Heart right ventricle (tissue), 16 donors: ENCODE results near the gene IFNL1. TPM values are rescaled to one million over a fixed set of nuclear protein-coding genes. Genes with fewer than 3 reads are reported as not detected.

Experiments used
- ATAC-seq, 8 donors: fragments of 200-7000 bp; cut with Tn5 transposase; one replicate each; pipeline ENCODE4 v1.9.1; 2020; ENCODE audit warnings: mild to moderate bottlenecking in 8 of 8, moderate library complexity in 8 of 8, moderate number of reproducible peaks in 1 of 8
- DNase-seq, 2 donors: peaks; one replicate each; pipeline ENCODE4 v3.0.0-alpha.2; 2020
- H3K27ac ChIP-seq, 10 donors: fragments of 200-600 bp; sonication (generic) in 2 of 10; one replicate each; pipeline versions ENCODE4 v1.5.0 to v1.8.0; 2020 to 2022; ENCODE audit warnings: mild to moderate bottlenecking in 3 of 10
- H3K27me3 ChIP-seq, 7 donors: fragments of 200-600 bp; one replicate each; pipeline ENCODE4 v1.8.0; 2021 to 2022; ENCODE audit warnings: mild to moderate bottlenecking in 2 of 7
- H3K36me3 ChIP-seq, 9 donors: fragments of 200-600 bp; sonication (generic) in 1 of 9; one replicate each; pipeline versions ENCODE4 v1.5.0 to v1.8.0; 2020 to 2022; ENCODE audit warnings: mild to moderate bottlenecking in 2 of 9
- H3K4me1 ChIP-seq, 9 donors: fragments of 200-600 bp; sonication (generic) in 1 of 9; one replicate each; pipeline versions ENCODE4 v1.5.0 to v1.8.0; 2020 to 2022; ENCODE audit warnings: mild to moderate bottlenecking in 4 of 9
- H3K4me3 ChIP-seq, 10 donors: fragments of 200-600 bp; sonication (generic) in 2 of 10; one replicate each; pipeline versions ENCODE4 v1.5.0 to v1.8.0; 2020 to 2022; ENCODE audit warnings: mild to moderate bottlenecking in 7 of 10, moderate library complexity in 2 of 10
- H3K9me3 ChIP-seq, 11 donors: fragments of 200-600 bp in 10 of 11; sonication (generic) in 2 of 11; one replicate each; pipeline versions ENCODE4 v1.5.0 to v1.8.0; 2013 to 2022; ENCODE audit warnings: mild to moderate bottlenecking in 2 of 11, control low read depth in 1 of 11, moderate library complexity in 1 of 11
- WGBS, 2 donors: extraction: QIAGEN DNeasy Blood & Tissue Kit; methylation state at CpG; one replicate each; pipeline ENCODE4 v1.1.7; 2013; ENCODE audit warnings: inconsistent platforms in 1 of 2; 5-methylcytosine and 5-hydroxymethylcytosine counted together
- intact Hi-C, 10 donors: fragments of 100-400 bp; cut with DNase I; formaldehyde crosslinking; loops; one replicate each; pipeline versions ENCODE4 v1.11.1 to v1.14.2; 2022
- polyA plus RNA-seq, 2 donors: library from polyadenylated mRNA; stranded (reverse); fragments of 200-250 nt; gene quantifications; one replicate each; pipeline ENCODE4 v1.2.3, GENCODE V29; 2013
- total RNA-seq, 10 donors: library from RNA; stranded (reverse); fragmentation: NEBNext Ultra II Directional in 3 of 10; extraction: Animal tissue kit (Norgen Biotek cat#: 25700) in 3 of 10; gene quantifications; one replicate each; pipeline versions ENCODE4 v1.2.1 to v1.2.4, GENCODE V29; 2021 to 2023
- TF ChIP-seq, protein P1 (sequence below), 9 donors: fragments of 200-600 bp; sonication (generic) in 2 of 9; IDR thresholded peaks; one replicate each; pipeline versions ENCODE4 v1.5.0 to v1.8.0; 2021 to 2022; ENCODE audit warnings: antibody characterized with exemption in 9 of 9, mild to moderate bottlenecking in 5 of 9, moderate library complexity in 1 of 9
- donor health status: Arrhythmogenic right ventricular cardiomyopathy.
- donor health status: ischemic (EF 13 %, LVEDD 7.1; RV severe dilation, severe dysfunction).
- donor health status: healthy with polysubstance abuse.
- donor health status: DM: no; HTN: yes; CAD: no.
- donor health status: DM: no; HTN: no; CAD: no.
- donor health status: ischemic (EF 25% LVEDD 6.9; RV normal size, moderate dysfunction).
- donor health status: ischemic (EF 25% LVEDD 5.7; RV mildly dilated, moderate dysfunction).
- donor health status: healthy.
- donor health status: DM: yes; HTN: yes; CAD: no.
- donor health status: Ischemic cardiomyopathy.
- donor health status: ischemic (EF 35%, LVEDD 5.7; RV mildly dilated, moderate dysfunction).
- donor health status: nonischemic (EF 11% LVEDD 7.7; RV severe dilation, severe dysfunction).
- donor health status: DM: yes; HTN: yes; CAD: no.
- donor health status: PGD.
- donor health status: ischemic (EF 29% LVEDD 5.4; RV normal size, mild dysfunction).
- donor health status: nonischemic (EF 23%, LVEDD 6.1; RV moderate dilation, normal function).

IFNL1 gene
- total and polyA plus RNA-seq, 12 donors, result not detected

DNA sequence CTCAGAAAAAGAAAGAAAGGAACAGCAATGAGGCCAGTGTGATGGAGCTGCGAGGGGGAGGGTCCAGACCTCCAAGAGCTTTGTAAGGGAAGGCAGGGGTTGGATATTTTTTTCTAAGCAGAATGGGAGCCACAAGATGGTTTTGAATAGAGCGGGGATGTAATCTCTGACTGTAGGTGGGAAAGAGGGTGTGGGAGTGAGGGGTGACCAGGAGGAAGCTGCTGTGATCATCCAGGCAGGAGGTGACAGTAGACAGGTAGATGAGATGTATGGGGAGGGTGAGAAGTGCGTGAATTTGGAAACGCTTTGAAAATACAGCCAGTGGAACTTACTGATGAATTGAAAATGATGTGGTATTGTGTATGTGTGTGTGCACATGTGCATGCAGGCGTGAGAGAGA is 20.6 kb upstream of the IFNL1 start:
- DNase-seq, result no peak
- TF ChIP-seq, protein P1, sequence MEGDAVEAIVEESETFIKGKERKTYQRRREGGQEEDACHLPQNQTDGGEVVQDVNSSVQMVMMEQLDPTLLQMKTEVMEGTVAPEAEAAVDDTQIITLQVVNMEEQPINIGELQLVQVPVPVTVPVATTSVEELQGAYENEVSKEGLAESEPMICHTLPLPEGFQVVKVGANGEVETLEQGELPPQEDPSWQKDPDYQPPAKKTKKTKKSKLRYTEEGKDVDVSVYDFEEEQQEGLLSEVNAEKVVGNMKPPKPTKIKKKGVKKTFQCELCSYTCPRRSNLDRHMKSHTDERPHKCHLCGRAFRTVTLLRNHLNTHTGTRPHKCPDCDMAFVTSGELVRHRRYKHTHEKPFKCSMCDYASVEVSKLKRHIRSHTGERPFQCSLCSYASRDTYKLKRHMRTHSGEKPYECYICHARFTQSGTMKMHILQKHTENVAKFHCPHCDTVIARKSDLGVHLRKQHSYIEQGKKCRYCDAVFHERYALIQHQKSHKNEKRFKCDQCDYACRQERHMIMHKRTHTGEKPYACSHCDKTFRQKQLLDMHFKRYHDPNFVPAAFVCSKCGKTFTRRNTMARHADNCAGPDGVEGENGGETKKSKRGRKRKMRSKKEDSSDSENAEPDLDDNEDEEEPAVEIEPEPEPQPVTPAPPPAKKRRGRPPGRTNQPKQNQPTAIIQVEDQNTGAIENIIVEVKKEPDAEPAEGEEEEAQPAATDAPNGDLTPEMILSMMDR (IDR thresholded peaks at IDR 0.05), result no peak
- intact Hi-C loops, result no loop called here
- Histone ChIP-seq H3K9me3 (no peaks in the 10 kb centered on the region), H3K4me1 (no peaks in the 10 kb centered on the region), H3K36me3 (no peaks in the 10 kb centered on the region), H3K4me3 (no peak overlapping the region), H3K27me3 (peaks cover 0 to 59% (median 16%) of the 10 kb centered on the region in 7 donors), H3K27ac (no peak overlapping the region)
- no peak for ATAC-seq
- 80 to 82% methylated on average over 5 of the region's 5 CpGs for WGBS, 2 donors

GRCh38 chr19:39276740-39277139 is 19.5 kb upstream of the IFNL1 start:
- TF ChIP-seq, protein P1 (IDR thresholded peaks at IDR 0.05), result no peak
- Histone ChIP-seq H3K27ac (no peak overlapping the region), H3K9me3 (peaks cover 0 to 11% (median 0%) of the 10 kb centered on the region in 11 donors), H3K36me3 (no peaks in the 10 kb centered on the region), H3K27me3 (peaks cover 0 to 48% (median 14%) of the 10 kb centered on the region in 7 donors), H3K4me3 (no peak overlapping the region), H3K4me1 (no peaks in the 10 kb centered on the region)
- WGBS, 2 donors, result 89 to 93% methylated on average over 5 of the region's 5 CpGs
- ATAC-seq (no peak), DNase-seq (no peak)
- intact Hi-C loops, result no loop called here

DNA sequence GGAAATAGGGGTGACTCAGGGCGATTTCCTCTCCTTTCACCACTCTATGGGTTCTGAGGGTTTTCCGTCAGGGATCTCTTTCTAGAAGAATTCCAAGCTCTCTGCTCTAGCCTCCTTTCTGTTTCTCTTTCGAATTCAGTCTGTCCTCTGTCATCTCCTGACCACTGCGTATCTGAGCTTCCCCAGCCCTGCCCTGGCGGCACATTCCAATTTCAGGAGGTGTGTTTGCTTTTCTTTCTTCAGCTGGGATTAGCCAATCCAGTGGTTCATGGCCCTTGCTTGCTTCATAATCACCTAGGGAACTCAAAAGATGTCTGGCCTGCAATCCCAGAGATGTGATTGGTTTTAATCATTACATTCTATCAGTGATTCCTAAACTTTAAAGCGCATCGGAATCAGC is 18.6 kb upstream of the IFNL1 start:
- intact Hi-C loops, result no loop called here
- TF ChIP-seq, protein P1 (IDR thresholded peaks at IDR 0.05), result no peak
- Histone ChIP-seq H3K27me3 (peaks cover 0 to 48% (median 14%) of the 10 kb centered on the region in 7 donors), H3K36me3 (no peaks in the 10 kb centered on the region), H3K4me1 (no peaks in the 10 kb centered on the region), H3K9me3 (peaks cover 0 to 19% (median 4%) of the 10 kb centered on the region in 11 donors), H3K4me3 (no peak overlapping the region), H3K27ac (no peak overlapping the region)
- WGBS, 2 donors, result 51 to 57% methylated on average over 7 of the region's 7 CpGs
- ATAC-seq (no peak), DNase-seq (no peak)

GRCh38 chr19:39282021-39282420 is 14.2 kb upstream of the IFNL1 start:
- no peak overlapping the region for H3K27ac ChIP-seq
- H3K4me1 ChIP-seq, result no peaks in the 10 kb centered on the region
- ATAC-seq, result no peak
- H3K4me3 ChIP-seq, result no peak overlapping the region
- peaks cover 0 to 19% (median 8%) of the 10 kb centered on the region in 7 donors for H3K27me3 ChIP-seq
- TF ChIP-seq, protein P1 (IDR thresholded peaks at IDR 0.05), result no peak
- no peak for DNase-seq
- WGBS, 2 donors, result 52 to 54% methylated on average over 1 of the region's 1 CpG
- H3K9me3 ChIP-seq, result peaks cover 0 to 47% (median 10%) of the 10 kb centered on the region in 11 donors
- no peaks in the 10 kb centered on the region for H3K36me3 ChIP-seq
- intact Hi-C loops, result no loop called here
